DMS 273 (cell line): ENCODE data around the gene LRCH2.
"Not testable (repeated sequence)": the region's sequence is repeated elsewhere in the genome, so short reads cannot be mapped to it uniquely, and the experiment has no call there.

Source experiments
- DNase-seq: peaks from one replicate; lab custom pipeline; 2025; ENCODE audit not compliant: unreplicated experiment; lab: John Stamatoyannopoulos, UW

LRCH2 gene

GRCh38 chrX:115233497-115234455 is at the start of gene LRCH2:
TSS of gene LRCH2 (minus strand) at chrX:115234096. CDS start at chrX:115234041, 55 bp downstream.
- peak; percentile 40 for DNase-seq

GRCh38 chrX:115269051-115269683 is 35.3 kb upstream of the LRCH2 start:
- DNase-seq = no peak

- DNase-seq = peak; percentile 27
Measured at GRCh38 chrX:115268421-115268820, 34.5 kb upstream of the LRCH2 start.

GRCh38 chrX:115266300-115266699 is 32.4 kb upstream of the LRCH2 start:
- no peak for DNase-seq

- no peak for DNase-seq
Measured at GRCh38 chrX:115264009-115264408, 30.1 kb upstream of the LRCH2 start.

GRCh38 chrX:115261148-115261547 is 27.3 kb upstream of the LRCH2 start:
- no peak for DNase-seq

- no peak for DNase-seq
Measured at GRCh38 chrX:115260330-115260729, 26.4 kb upstream of the LRCH2 start.

GRCh38 chrX:115259238-115259875 is 25.5 kb upstream of the LRCH2 start:
- DNase-seq = no peak

- no peak for DNase-seq
Measured at GRCh38 chrX:115257711-115258110, 23.8 kb upstream of the LRCH2 start.

- no peak for DNase-seq
Measured at GRCh38 chrX:115255003-115255402, 21.1 kb upstream of the LRCH2 start.

GRCh38 chrX:115251458-115252233 is 17.8 kb upstream of the LRCH2 start:
- DNase-seq = no peak

- DNase-seq = no peak
Measured at GRCh38 chrX:115237056-115237455, 3.2 kb upstream of the LRCH2 start.

GRCh38 chrX:115236560-115236959 is 2.7 kb upstream of the LRCH2 start:
- no peak for DNase-seq

GRCh38 chrX:115234461-115234860 is 565 bp upstream of the LRCH2 start:
- no peak for DNase-seq

GRCh38 chrX:115232933-115233496 is 881 bp downstream of the LRCH2 start:
- DNase-seq = no peak

GRCh38 chrX:115229337-115230003 is 4.4 kb downstream of the LRCH2 start:
- DNase-seq = no peak

- peak; percentile 56 for DNase-seq
Measured at GRCh38 chrX:115226929-115227328, 7.0 kb downstream of the LRCH2 start.

GRCh38 chrX:115217346-115217745 is 16.6 kb downstream of the LRCH2 start:
- DNase-seq = not testable (repeated sequence)

- DNase-seq = no peak
Measured at GRCh38 chrX:115214605-115215004, 19.3 kb downstream of the LRCH2 start.

- DNase-seq = peak; percentile 35
Measured at GRCh38 chrX:115214151-115214550, 19.7 kb downstream of the LRCH2 start.
